GM19193 (cell line): ENCODE measurements around the gene SCNN1A.

Source experiments
- POLR2A ChIP-seq: IDR thresholded peaks from 4 replicates; pipeline ENCODE4 v1.6.1; 2011; ENCODE audit not compliant: insufficient read depth, insufficient read length; ENCODE audit errors: extremely low read depth

Gene SCNN1A

GRCh38 chr12:6376870-6377666 is 1.7 kb upstream of the SCNN1A start:
- TF ChIP-seq POLR2A: no peak

- TF ChIP-seq POLR2A: no peak
These were observed 911 bp upstream of the SCNN1A start for GRCh38 chr12:6376079-6376869.

GRCh38 chr12:6374786-6375160 is 590 bp downstream of the SCNN1A start:
- no peak for TF ChIP-seq POLR2A

GRCh38 chr12:6374028-6374785 is 1.2 kb downstream of the SCNN1A start:
- TF ChIP-seq POLR2A: no peak

GRCh38 chr12:6373022-6373787 is 2.2 kb downstream of the SCNN1A start:
- no peak for TF ChIP-seq POLR2A

- TF ChIP-seq POLR2A: no peak
These were observed 2.9 kb downstream of the SCNN1A start for GRCh38 chr12:6372403-6373003.

GRCh38 chr12:6370994-6371754 is 4.2 kb downstream of the SCNN1A start:
- no peak for TF ChIP-seq POLR2A

GRCh38 chr12:6370576-6370935 is 4.8 kb downstream of the SCNN1A start:
- no peak for TF ChIP-seq POLR2A

- no peak for TF ChIP-seq POLR2A
These were observed 5.3 kb downstream of the SCNN1A start for GRCh38 chr12:6369916-6370575.

GRCh38 chr12:6368906-6369525 is 6.3 kb downstream of the SCNN1A start:
- no peak for TF ChIP-seq POLR2A

GRCh38 chr12:6367969-6368892 is 7.1 kb downstream of the SCNN1A start:
- TF ChIP-seq POLR2A: no peak
